Left kidney (tissue), 2 donors: Measurements from ENCODE around the gene SLC48A1. TPM values are rescaled to one million over a fixed set of nuclear protein-coding genes. Genes with fewer than 3 reads are reported as not detected.

ENCODE experiments used
- DNase-seq: peaks from one replicate; pipeline ENCODE4 v3.0.0-alpha.2; 2013
- polyA plus RNA-seq: library from polyadenylated mRNA; unstranded; fragments of 120-200 nt; gene quantifications from one replicate; pipeline ENCODE4 v1.2.1, GENCODE V29; 2013; ENCODE audit not compliant: insufficient read length

Gene SLC48A1
- polyA plus RNA-seq, 1 donor: 57.5 TPM

DNA sequence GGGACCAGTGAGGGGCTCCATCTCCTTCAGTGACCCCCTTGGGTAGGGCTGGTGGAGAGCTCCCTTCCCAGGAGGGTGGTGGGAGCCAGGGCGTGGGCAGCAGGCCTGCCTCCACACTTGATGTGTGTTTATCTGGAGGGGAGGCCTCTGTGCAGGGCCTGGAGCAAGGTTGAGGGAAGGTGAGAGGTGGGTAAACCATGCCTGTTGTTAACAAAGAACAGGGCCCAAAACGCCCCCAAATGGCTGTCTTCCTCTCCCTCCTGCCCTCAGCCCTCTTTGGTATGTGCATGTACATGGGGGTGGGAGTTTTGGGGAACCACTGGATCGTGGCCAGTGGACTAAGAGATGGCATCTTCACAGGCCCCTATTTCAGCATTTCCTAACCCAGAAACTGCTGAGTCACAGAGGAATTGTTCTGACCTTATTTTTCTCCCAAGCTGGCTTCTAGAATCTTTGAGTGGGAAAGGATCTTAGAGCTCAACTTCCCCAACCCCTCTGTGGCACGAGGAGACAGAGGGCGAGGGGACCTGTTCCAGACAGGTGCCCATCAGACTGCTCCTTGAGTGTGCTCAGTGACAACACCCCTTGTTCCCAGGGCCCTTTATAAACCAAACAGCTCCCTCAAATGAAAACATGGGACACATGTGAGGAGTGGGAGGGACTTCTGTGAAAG lies 3.6 kb downstream of the SLC48A1 start:
- DNase-seq: no peak

DNA sequence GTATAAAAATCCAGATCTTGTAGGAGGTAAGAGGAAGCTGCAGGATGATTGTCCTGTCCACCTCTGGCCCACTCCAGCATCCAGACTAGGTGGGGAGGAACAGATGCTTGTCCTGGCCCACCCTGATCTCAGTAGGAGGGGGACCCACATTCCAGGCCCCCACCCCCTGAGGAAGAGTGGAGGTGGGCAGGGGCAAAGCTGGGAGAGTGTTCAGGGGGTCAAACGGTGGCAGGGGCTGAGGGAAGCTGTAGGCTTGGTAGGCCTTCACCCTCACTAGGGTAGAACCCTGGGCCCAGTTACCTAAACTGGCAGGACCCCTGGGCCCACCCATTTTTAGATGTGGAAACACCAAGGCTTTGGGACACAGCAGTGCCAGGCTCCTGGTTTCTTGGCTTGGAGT lies 4.1 kb downstream of the SLC48A1 start:
- no peak for DNase-seq

DNA sequence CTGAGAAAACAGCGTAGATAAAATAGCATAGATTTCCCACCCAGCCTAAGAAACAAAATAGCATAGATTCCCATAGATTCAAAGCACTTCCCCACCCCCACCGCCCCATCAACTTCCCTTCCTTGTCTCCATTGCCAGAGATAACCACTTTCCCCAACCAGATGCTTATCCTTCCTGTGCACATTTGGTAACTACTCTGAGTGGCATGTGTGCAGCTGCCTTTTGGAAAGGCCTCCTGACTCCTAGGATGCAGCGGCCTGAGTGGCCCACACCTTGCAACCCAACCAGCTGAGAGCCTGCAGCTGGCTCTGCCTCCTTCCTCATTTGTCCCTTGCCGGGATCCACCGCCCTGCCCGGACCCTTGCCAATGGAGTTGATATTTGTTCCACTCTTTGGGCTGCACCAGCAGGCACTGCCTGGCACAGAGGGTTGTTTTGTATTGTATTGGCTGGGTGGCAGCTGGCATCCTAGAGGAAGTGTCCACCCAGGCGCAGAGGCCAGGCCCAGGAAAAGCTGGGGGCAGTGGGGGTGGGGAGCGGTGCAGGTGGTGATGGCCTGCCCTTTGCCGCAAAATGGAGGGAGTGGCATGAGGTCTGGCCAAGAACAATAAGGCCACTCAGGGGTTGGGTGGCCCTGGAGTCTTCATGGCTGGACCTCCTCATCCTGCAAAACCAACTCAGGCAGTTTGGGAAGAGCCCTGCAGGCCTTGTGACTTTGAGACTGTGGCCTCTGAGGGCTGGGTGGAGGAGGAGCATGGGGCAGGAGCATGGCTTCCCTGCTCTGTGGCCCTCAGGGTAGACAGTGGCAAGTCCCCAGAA lies 4.9 kb downstream of the SLC48A1 start:
- DNase-seq: no peak

DNA sequence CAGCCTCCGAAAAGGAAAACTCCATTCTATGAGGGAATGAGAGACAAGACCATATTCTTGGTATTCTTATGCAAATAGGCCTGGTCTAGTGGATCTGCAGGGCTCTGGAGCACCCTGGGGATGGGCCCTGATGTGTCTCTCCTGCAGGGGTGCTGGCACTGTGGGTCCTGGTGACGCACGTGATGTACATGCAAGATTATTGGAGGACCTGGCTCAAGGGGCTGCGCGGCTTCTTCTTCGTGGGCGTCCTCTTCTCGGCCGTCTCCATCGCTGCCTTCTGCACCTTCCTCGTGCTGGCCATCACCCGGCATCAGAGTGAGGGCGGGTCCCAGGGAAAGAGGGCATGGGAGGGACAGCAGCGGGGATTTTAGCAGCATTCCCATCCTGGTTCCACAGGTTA lies 5.8 kb downstream of the SLC48A1 start:
- no peak for DNase-seq

DNA sequence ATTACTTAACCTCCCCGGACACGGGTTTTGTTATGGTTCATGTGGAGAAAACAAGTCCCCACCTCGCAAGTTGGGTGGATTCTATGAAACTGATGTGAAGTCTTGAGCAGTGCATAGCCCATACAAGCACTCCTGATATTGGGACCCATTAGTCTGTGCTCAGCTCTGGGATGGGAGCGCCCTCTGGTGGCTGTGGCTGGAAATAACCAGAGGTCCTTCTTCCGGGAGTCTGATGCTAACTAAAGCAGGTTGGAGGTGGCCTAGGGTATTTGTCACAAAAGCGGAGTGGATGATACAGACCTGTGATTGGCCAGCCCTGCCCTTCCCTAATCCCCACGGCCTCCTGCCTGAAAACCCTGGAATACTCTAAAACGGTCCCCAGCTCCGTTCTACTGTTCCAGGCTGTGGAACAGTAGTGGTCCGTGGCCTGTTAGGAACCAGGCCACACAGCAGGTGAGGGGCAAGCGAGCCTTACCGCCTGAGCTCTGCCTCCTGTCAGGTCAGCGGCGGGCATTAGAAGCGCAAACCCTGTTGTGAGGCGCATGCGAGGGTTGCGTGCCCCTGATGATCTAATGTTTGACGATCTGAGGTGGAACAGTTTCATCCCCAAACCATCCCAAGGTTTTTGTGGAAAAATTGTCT lies 6.4 kb downstream of the SLC48A1 start:
- DNase-seq: peak; percentile 86

DNA sequence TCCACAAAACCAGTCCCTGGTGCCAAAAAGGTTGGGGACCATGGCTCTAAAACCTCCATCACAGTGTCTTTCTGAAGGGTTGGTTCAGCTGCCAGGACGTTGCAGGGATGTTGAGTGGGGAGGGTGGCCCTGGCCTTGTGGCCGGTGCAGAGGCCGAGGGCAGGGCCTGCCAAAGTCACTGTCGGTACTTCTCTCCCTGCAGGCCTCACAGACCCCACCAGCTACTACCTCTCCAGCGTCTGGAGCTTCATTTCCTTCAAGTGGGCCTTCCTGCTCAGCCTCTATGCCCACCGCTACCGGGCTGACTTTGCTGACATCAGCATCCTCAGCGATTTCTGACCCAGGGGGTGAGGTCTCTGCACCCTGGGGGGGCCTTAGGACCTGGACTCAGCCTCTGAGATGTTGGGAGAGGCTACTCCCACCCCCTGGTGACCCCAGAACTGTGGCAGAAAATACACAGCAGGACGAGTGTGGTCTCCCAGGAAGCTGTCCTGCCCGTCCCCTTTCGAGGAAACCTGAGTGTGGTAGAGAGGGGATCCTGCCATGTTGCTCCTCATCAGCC lies 7.0 kb downstream of the SLC48A1 start:
- no peak for DNase-seq

DNA sequence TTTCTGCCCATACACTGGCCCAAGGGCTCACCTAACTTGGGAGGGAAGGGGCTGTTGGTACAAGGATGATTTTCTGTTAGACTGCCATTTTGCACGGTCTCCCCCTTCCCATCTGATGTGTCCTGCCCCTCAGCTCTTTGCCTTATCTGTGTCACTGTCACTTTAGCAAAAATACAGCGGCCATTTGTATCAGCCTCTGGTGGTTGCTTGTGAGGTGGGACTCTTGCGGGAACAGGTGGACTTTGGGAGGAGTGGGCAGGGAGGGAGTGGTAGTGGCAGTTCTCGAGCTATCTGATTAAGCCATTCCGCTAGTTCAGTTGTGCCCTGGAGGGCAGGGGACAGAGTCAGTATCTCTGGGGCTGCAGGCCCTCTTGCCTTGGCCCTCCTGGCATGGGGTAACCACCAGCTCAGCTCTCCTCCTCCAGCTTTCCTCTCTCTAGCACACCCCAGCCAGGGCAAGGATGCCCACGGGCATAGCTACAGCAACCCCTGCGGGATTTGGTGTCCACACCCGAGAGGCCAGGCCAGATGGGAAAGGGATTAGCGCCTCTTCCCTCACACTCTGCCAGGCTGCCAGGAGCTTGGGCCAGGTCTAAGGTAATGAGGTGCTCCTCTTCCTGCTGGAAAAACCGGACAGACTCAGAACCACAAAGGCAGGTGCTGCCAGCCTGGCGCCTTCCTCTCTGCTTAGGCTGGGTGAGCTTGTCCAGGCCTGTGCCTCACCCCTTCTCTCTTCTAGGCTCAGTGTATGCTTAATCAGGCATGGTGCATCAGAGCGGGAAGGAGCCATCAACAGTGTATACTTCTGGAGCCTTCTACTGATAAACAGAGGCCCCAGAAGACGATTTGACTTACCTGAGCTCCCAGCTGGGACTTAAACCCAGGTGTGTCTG lies 8.7 kb downstream of the SLC48A1 start:
- DNase-seq: no peak

DNA sequence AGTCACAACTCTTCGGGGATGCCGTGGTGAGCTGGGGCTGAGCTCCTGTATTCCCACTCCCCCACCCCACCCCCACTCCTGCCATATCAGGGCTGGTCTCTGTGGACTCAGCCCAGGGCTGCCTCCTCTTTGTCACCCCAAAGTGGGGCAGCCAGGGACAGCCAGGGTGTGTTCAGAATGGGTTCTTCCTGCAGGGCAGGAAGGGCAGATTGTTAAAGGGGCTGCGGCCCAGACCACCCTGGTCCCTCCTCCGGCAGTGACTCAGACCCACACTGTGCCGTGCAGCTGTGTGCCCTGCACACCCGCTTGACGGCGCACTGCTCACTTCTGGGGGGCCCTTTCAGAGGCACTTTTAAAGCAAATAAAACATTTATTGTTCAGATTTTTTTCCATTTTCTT lies 9.3 kb downstream of the SLC48A1 start:
- no peak for DNase-seq

DNA sequence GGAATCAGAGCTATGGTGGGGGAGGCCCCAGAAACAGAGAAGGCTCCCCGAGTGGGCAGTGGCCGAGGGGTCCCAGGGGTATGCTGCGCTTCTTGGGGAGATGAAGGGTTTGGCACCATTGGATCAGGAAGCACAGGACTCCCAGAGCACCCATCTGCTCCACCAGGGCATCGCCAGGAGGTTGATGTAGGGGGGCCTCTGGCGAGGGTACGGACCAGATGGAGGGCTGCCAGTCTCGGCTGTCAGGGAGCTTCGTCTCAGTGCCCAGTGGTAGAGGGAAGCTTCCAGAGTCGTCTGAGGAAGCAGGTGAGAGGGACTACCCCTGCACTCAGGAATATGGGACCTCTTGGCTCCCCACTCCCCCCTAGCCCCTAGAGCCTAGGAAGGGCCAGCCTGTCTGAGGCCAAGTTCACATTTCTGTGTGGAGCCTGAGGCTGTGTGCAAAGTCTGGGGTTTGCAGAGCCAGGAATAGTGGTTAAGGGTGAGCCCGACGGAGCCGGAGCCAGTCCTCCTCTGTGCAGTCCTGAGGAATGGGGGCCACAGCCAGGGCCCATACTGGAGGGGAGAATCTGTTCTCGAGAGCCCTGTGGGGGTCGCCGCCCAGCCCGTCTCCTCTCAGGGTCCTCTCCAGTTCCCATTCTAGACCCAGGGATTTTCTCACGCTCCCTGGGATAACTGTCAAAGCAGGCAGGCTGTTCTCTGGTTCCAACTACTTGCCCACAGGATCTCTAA lies 10.2 kb downstream of the SLC48A1 start:
- no peak for DNase-seq

DNA sequence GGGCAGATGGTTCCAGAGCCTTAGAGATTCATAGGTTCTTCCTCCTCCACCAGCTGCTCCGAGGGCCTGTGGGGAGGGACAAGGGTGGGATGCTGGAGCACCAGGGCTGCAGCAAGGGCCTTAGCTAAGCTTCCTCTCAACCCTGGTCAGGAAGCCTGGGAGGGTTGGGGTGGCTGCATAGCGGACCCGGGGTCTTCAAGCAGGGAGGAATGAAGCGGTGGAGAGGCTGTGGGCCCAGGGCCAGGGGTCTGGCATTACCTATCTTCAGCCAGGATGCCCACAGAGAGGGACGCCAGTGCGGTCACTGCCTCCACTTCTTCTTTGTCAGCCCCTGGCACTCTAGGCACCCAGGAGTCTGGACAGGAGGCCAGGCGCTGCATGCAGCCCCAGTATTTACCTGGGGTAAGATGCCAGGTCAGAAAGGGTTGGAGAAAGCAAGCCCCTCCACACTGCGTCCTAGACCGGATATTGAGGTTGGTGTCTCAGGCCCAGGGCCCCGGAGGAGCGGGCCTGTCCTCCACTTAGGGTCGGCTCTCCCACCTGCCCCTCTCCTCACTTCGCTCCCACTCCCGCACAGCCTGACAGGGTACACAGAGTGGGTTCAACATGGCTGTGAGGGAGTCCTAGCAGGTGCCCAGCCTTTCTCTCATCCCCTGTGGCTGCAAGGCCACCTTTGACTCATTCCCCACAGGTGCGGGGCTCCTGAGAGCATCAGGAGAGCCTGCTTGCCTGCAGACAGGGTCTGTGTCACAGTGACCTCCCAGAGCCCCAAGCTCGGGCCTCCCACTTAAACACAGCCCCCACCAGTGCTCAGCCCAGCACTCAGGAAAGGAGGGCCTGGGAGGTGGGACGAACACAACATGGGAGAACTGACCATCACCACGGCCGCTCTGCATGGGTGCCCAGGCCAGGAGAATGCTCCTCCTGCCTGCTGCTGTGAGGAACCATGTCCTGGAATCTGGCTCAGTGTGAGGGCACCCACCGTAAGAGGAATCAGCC lies 11.1 kb downstream of the SLC48A1 start:
- DNase-seq: no peak

DNA sequence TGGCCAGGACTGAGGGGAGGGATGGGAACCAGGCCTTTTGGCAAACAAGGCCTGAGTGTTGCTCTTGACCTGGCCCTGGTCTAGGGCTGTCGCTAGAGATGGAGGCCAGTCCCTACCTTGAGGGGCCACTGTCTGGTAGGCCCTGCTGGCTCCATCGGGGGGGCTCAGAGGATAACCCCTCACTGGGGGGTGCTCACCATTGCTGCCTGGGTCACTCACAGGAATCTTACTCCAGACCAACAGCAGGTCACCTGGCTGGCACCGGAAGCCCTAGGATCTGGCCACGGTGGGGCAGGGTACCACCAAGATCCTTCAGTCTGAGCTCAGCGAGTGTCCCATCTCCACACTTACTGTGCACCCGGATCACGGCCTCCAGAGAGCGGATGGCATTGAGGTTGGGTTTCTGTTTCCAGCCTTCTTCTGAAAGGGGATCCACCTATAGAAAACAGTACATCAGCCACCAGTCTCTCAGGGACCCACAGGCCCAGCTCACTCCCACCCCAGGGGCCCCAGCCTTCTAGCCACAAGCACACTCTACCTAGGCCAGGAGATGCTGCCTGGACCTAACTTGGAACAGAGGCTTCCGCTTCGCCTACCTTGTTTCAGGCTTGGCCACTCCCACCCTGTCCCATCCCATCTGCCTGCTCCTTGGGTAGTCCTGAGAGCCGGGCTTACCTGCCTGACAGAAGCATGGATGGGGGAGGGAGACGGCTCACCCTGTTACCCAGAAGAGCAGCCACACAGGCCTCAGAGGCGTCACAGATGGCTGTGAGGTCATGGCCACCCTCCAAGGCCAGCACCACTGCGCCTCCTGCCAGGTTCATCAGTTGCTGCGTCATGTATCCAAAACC lies 12.2 kb downstream of the SLC48A1 start:
- no peak for DNase-seq

DNA sequence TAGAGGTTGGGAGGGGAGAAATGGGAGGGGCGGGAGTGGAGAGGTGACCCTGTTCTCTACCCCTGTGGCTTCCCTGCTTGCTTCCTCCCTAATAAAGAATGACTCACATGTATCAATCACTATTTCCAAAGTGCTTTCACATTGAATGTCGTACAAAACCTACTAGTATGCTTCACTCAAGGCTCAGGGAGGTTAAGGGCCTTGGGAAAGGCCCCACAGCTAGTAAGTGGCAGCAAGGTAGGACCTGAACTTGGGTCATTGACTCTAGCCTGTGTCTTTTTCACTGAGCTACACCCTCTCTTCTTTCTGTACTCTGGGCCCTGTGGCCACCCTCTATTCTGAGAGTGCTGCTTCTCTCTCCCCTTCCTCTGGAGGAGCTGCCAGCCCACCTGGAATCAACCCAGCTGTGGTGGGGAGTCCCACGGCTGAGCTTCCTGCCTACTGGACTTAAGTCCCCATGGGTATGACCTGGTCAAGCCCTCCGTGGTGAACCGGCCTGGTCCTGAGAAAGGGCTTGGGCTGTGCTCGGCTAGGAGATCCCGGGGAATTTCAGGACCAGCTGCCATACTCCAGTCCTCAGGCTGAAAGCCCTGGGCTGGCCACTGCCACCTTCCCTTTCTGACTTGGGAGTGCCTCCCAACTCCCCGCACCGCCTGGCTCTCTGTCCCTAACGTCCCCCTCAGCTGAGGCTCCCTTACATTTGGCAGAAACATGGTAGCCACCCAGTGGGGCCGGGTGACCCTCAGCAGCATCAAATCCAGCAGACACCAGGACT lies 13.0 kb downstream of the SLC48A1 start:
- DNase-seq: no peak

DNA sequence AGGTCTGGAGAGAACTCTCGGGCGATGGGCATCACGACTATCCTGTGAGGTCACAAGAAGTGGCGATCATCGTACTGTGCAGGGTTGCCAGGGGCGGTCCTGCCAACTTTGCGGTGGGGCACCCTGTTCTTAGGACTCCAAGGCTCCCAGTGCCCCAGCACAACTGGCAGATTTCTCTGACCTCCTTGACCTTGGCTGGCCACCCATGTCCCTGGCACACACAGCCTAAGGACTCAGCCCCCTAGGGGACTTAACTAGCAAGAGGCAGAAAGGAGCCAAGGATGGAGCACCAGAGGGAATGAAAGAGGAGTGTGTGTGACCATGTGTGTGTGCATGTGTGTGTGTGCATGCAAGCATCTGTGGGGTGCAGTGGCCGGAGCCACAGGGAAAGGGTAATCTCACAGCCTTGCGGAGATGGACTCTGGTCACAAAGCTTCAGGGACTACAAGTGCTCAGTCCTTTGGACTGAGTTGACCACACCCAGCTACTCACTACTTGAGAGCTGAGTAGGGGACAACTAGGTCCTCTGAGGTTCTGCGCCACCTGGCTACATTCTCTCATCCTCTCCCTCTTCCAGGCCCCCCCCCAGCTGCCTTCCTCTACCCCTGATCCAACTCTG lies 13.7 kb downstream of the SLC48A1 start:
- DNase-seq: no peak

DNA sequence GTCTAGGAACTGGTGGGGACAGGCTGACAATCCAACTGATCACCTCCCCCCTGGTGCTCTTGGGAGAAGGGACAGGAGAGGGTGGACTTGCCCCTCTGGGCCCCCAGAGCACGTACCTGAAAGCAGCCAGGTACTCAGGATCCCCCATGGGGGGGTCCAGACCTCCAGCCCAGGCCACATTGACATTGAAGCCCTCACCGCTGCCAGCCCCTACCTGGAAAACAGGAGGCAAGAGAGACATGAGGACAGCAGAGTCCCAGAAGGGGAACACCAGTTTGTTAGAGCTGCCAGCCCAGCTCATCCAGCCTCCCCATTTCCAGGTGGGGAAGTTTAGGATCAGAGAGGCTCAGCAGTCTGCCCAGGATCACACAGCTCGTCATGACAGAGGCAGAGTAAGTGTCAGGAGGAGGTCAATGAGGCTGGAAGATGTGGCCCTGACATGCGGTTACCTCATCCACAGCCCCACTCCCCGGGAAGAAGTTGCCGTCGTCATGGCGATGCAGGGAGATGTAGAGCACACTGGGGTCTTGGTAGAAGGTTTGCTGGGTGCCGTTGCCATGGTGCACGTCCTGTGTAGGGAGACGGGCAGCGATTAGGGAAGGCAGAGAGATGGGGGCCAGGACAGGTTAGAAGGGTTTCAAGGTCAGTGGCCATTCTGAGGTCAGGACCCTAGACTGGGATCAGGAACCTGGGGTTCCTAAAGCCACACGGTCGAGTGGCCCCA lies 14.7 kb downstream of the SLC48A1 start:
- DNase-seq: no peak

DNA sequence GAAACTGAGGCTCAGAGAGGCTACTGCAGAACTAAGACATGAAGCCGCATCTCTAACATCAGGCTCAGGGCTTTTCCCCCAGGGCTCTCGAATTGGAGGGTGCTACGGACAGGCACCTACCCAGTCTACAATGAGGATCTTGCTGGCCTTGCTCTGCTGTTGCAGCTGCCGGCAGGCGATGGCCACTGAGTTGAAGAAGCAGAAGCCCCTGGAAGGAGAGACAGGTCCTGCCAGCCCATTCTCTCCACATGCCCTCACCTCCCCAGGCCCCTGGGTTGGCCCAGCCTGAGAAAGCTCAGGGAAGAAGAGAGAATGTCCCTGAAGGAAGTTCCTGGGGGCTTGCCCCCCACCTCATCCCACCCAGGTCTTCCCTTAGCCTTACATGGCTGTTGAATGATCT lies 16.1 kb downstream of the SLC48A1 start:
- no peak for DNase-seq

DNA sequence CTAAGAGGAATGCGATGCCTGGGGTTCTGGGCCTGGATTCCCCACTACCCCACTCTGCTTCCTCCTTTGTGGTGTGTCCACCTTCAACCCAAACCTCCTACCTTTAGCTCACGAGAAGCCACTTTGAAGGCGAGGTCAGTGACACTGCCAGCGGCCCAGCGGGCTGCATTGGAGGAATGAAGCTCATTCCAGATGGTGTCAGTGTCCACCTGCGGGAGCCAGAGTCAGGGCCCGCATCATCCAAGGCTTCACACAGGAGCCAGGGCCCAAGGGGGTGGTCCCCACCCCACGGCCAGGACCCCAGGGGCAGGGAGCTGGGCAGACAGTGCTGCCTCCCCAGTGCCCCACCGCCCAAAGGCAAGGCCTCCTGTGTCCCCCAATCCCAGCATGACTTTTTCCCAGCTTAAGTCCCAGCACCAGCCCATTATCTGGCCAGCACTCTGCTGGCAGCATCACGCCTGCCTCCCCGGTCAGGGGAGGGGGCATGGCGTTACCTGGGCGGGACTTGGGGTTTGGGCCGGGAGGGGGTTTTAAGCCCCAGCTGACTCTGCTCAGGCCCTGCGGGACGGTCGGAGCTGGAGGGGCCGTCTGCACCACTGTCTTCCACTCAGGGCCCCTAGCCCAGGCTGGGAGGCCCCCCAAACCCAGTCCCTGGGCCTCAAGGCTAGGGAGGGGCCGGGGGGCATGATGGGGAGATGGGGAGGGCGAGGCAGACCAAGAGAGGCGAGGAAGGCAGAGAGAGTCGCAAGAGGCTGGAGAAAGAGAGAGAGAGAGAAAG lies 16.9 kb downstream of the SLC48A1 start:
- no peak for DNase-seq
